SK-N-MC (cell line): Measurements from ENCODE around the gene MCOLN2.

Experiments used
- EZH2 ChIP-seq: fragments of 200-600 bp; sonication (generic); IDR thresholded peaks from one replicate; pipeline ENCODE4 v1.6.1; 2017; ENCODE audit warnings: antibody characterized with exemption
- FOXP2 ChIP-seq: optimal IDR thresholded peaks from 2 replicates; pipeline ENCODE3; 2011; ENCODE audit warnings: mild to moderate bottlenecking, moderate library complexity; ENCODE audit not compliant: insufficient read depth; ENCODE audit errors: extremely low read length, control extremely low read depth
- POLR2AphosphoS5 ChIP-seq: IDR thresholded peaks from 2 replicates; pipeline ENCODE4 v1.6.1; 2012; ENCODE audit warnings: mild to moderate bottlenecking, low read depth, low read length, borderline replicate concordance

- TF ChIP-seq EZH2 (no peak), POLR2AphosphoS5 (no peak), FOXP2 (no peak)
These were observed 30.5 kb upstream of the MCOLN2 start for GRCh38 chr1:85027242-85027983.
